ENCODE data around the gene DMD.
A peak's percentile ranks its signal among the peaks of the same experiment; 100 is the strongest.

Gene DMD

GRCh38 chrX:31521941-31522340 lies 1689.4 kb downstream of the DMD start:
- H3K27ac ChIP-seq, result no peak overlapping the region
- in situ Hi-C loops (cut with HindIII; ENCODE audit: low pct_ligation_motif_present, low sequenced_read_pairs), result no loop called here
- DNase-seq, result no peak
- H3K27me3 ChIP-seq (replicated peaks), result no peaks in the 10 kb centered on the region
- TF ChIP-seq CTCF (IDR thresholded peaks at IDR 0.05; ENCODE audit: low read depth, low read length, missing control alignments), result no peak
- no peak overlapping the region for H3K4me3 ChIP-seq (ENCODE audit: low read depth, low read length)
- H3K36me3 ChIP-seq (replicated peaks), result no peaks in the 10 kb centered on the region

- Histone ChIP-seq H3K27me3 (replicated peaks) (no peaks in the 10 kb centered on the region), H3K36me3 (replicated peaks) (no peaks in the 10 kb centered on the region), H3K27ac (no peak overlapping the region), H3K4me3 (ENCODE audit: low read depth, low read length) (no peak overlapping the region)
- DNase-seq, result no peak
- in situ Hi-C loops (cut with HindIII; ENCODE audit: low pct_ligation_motif_present, low sequenced_read_pairs), result no loop called here
- TF ChIP-seq CTCF (IDR thresholded peaks at IDR 0.05; ENCODE audit: low read depth, low read length, missing control alignments), result no peak
Observed at GRCh38 chrX:31516527-31516926, 1694.8 kb downstream of the DMD start.

- peak; percentile 33 for DNase-seq
- TF ChIP-seq CTCF (IDR thresholded peaks at IDR 0.05; ENCODE audit: low read depth, low read length, missing control alignments), result no peak
- no peaks in the 10 kb centered on the region for H3K36me3 ChIP-seq (replicated peaks)
- H3K4me3 ChIP-seq (ENCODE audit: low read depth, low read length), result no peak overlapping the region
- H3K27ac ChIP-seq, result peak overlapping the region; percentile 69
- in situ Hi-C loops (cut with HindIII; ENCODE audit: low pct_ligation_motif_present, low sequenced_read_pairs), result no loop called here
- no peaks in the 10 kb centered on the region for H3K27me3 ChIP-seq (replicated peaks)
Observed at GRCh38 chrX:31508338-31508737, 1703.0 kb downstream of the DMD start.

- Histone ChIP-seq H3K27me3 (replicated peaks) (no peaks in the 10 kb centered on the region), H3K27ac (no peak overlapping the region), H3K36me3 (replicated peaks) (no peaks in the 10 kb centered on the region), H3K4me3 (ENCODE audit: low read depth, low read length) (no peak overlapping the region)
- in situ Hi-C loops (cut with HindIII; ENCODE audit: low pct_ligation_motif_present, low sequenced_read_pairs), result no loop called here
- DNase-seq, result no peak
- TF ChIP-seq CTCF (IDR thresholded peaks at IDR 0.05; ENCODE audit: low read depth, low read length, missing control alignments), result no peak
Observed at GRCh38 chrX:31506928-31507327, 1704.4 kb downstream of the DMD start.

GRCh38 chrX:31506360-31506759 lies 1705.0 kb downstream of the DMD start:
- Histone ChIP-seq H3K27me3 (replicated peaks) (no peaks in the 10 kb centered on the region), H3K4me3 (ENCODE audit: low read depth, low read length) (no peak overlapping the region), H3K36me3 (replicated peaks) (no peaks in the 10 kb centered on the region), H3K27ac (no peak overlapping the region)
- no peak for TF ChIP-seq CTCF (IDR thresholded peaks at IDR 0.05; ENCODE audit: low read depth, low read length, missing control alignments)
- DNase-seq, result no peak
- in situ Hi-C loops (cut with HindIII; ENCODE audit: low pct_ligation_motif_present, low sequenced_read_pairs), result no loop called here

GRCh38 chrX:31500921-31501320 lies 1710.4 kb downstream of the DMD start:
- H3K27ac ChIP-seq, result no peak overlapping the region
- no peak for TF ChIP-seq CTCF (IDR thresholded peaks at IDR 0.05; ENCODE audit: low read depth, low read length, missing control alignments)
- no peaks in the 10 kb centered on the region for H3K27me3 ChIP-seq (replicated peaks)
- DNase-seq, result peak; percentile 29
- H3K36me3 ChIP-seq (replicated peaks), result no peaks in the 10 kb centered on the region
- no peak overlapping the region for H3K4me3 ChIP-seq (ENCODE audit: low read depth, low read length)
- in situ Hi-C loops (cut with HindIII; ENCODE audit: low pct_ligation_motif_present, low sequenced_read_pairs), result no loop called here

Measured in brain microvascular endothelial cell (primary cell).